HepG2 (cell line): ENCODE results near the gene SCAND1. TPM values are rescaled to one million over a fixed set of nuclear protein-coding genes. Genes with fewer than 3 reads are reported as not detected.

Experiments used
- ATAC-seq: fragments of 200-7000 bp; cut with Tn5 transposase; 3 replicates; pipeline ENCODE4 v1.9.1; 2020; ENCODE audit warnings: mild to moderate bottlenecking, moderate library complexity
- BruUV-seq: library from RNA; stranded (reverse); fragments of 400-500 nt; replicated peaks from 2 replicates; lab custom pipeline; 2021; lab: Mats Ljungman, UMichigan
- CTCF ChIA-PET: fragments of 300-600 bp; formaldehyde crosslinking; extraction: SDS; loops from one replicate; lab custom pipeline; 2021; ENCODE audit warnings: low total read pairs, inconsistent platforms, low intra/inter-chr PET ratio; lab: Yijun Ruan, JAX
- POLR2A ChIA-PET: fragments of 350-600 bp; sonication (Branson Sonifier 250); formaldehyde crosslinking; loops from one replicate; lab custom pipeline; 2020; ENCODE audit warnings: antibody characterized with exemption, inconsistent platforms; lab: Yijun Ruan, JAX
- DNase-seq: peaks from one replicate; pipeline ENCODE4 v3.0.0-alpha.2; 2015; ENCODE audit warnings: low spot score
- FAIRE-seq: peaks from 3 replicates; lab custom pipeline; 2011; peaks lifted over from hg19 to GRCh38; lab: Jason Lieb, UNC
- H2AFZ ChIP-seq: one replicate; pipeline ENCODE4 v1.6.1; 2011; ENCODE audit warnings: low read length, inconsistent platforms
- H3K27ac ChIP-seq: fragments of 300-600 bp; 3 replicates; pipeline ENCODE4 v1.8.0; 2011; ENCODE audit warnings: mixed run types, mild to moderate bottlenecking, mixed read lengths, low read length, inconsistent platforms; ENCODE audit not compliant: insufficient read depth; ENCODE audit errors: extremely low read length
- H3K27me3 ChIP-seq, 2 experiments: fragments of 200-600 bp in 1 of 2; 2 replicates in 1 of 2; 3 replicates in 1 of 2; pipeline versions ENCODE4 v1.6.0 to v1.8.0; 2011; ENCODE audit warnings: low read length in 2 of 2, mild to moderate bottlenecking in 2 of 2, moderate library complexity in 2 of 2, inconsistent platforms in 1 of 2; ENCODE audit not compliant: insufficient read depth in 2 of 2, control insufficient read depth in 1 of 2
- H3K36me3 ChIP-seq, 2 experiments: fragments of 200-600 bp in 1 of 2; replicated peaks in 1 of 2; 2 replicates in 1 of 2; 3 replicates in 1 of 2; pipeline versions ENCODE4 v1.5.1 to v1.8.0; 2011; ENCODE audit warnings: low read length in 2 of 2, inconsistent platforms in 1 of 2; ENCODE audit not compliant: insufficient read depth in 2 of 2, control insufficient read depth in 1 of 2
- H3K4me1 ChIP-seq: 2 replicates; pipeline ENCODE4 v1.5.1; 2012; ENCODE audit warnings: low read length, inconsistent platforms; ENCODE audit not compliant: insufficient read depth
- H3K4me2 ChIP-seq: 2 replicates; pipeline ENCODE4 v1.6.0; 2011; ENCODE audit warnings: low read depth, low read length, inconsistent platforms
- H3K4me3 ChIP-seq, 3 experiments: fragments of 200-600 bp in 1 of 3; sonication (generic), shearing (Covaris generic) in 1 of 3; replicated peaks in 1 of 3; 2 replicates each; pipeline ENCODE4 v1.5.1; 2011 to 2016; ENCODE audit warnings: low read length in 3 of 3, inconsistent platforms in 2 of 3, low read depth in 2 of 3, mild to moderate bottlenecking in 2 of 3, control low read depth in 1 of 3, mixed read lengths in 1 of 3; ENCODE audit not compliant: insufficient read depth in 1 of 3
- H3K79me2 ChIP-seq: one replicate; pipeline ENCODE4 v1.6.1; 2011; ENCODE audit warnings: low read length, inconsistent platforms; ENCODE audit not compliant: insufficient read depth
- H3K9ac ChIP-seq: 2 replicates; pipeline ENCODE4 v1.6.0; 2011; ENCODE audit warnings: mild to moderate bottlenecking, low read depth, low read length, inconsistent platforms; ENCODE audit not compliant: insufficient read depth
- H3K9me3 ChIP-seq: 2 replicates; pipeline ENCODE4 v1.5.1; 2012; ENCODE audit warnings: mild to moderate bottlenecking, low read length
- H4K20me1 ChIP-seq: 2 replicates; pipeline ENCODE4 v1.6.0; 2011; ENCODE audit warnings: inconsistent platforms, mild to moderate bottlenecking, low read length, moderate library complexity; ENCODE audit not compliant: insufficient read depth
- GABPA ChIP-seq, 2 experiments: IDR thresholded peaks; 2 replicates each; pipeline ENCODE4 v1.6.1; 2011 to 2016; ENCODE audit warnings: low read depth in 2 of 2, low read length in 1 of 2, missing biosample characterization in 1 of 2, missing genetic modification characterization in 1 of 2
- GABPB1 ChIP-seq: IDR thresholded peaks from 2 replicates; pipeline ENCODE4 v1.6.1; 2016; ENCODE audit warnings: mild to moderate bottlenecking, missing genetic modification reagents, moderate library complexity, missing compliant biosample characterization
- HOXA3 ChIP-seq: sonication (generic); formaldehyde crosslinking; IDR thresholded peaks from 2 replicates; pipeline ENCODE4 v1.5.0; 2020; ENCODE audit warnings: missing genetic modification reagents
- LBX2 ChIP-seq: sonication (generic); formaldehyde crosslinking; IDR thresholded peaks from 2 replicates; pipeline ENCODE4 v1.5.0; 2020; ENCODE audit warnings: missing genetic modification reagents, mild to moderate bottlenecking, borderline replicate concordance
- NFKB2 ChIP-seq: sonication (generic); formaldehyde crosslinking; IDR thresholded peaks from 2 replicates; pipeline ENCODE4 v1.4.0; 2020; ENCODE audit warnings: missing genetic modification reagents, borderline replicate concordance
- PHB2 ChIP-seq: fragments of 450-650 bp; IDR thresholded peaks from 2 replicates; pipeline ENCODE4 v1.6.1; 2018; ENCODE audit not compliant: partially characterized antibody
- ZGPAT ChIP-seq: IDR thresholded peaks from 2 replicates; pipeline ENCODE4 v1.6.1; 2016; ENCODE audit warnings: mild to moderate bottlenecking
- ZNF761 ChIP-seq: sonication (generic); formaldehyde crosslinking; conservative IDR thresholded peaks from 2 replicates; pipeline ENCODE4 v1.4.0; 2020; ENCODE audit warnings: mild to moderate bottlenecking, missing genetic modification reagents
- WGBS: methylation state at CpG from one replicate; pipeline ENCODE4 v1.1.6; 2017; ENCODE audit warnings: low lambda C conversion rate; 5-methylcytosine and 5-hydroxymethylcytosine counted together
- in situ Hi-C: cut with HindIII; loops from 2 replicates; pipeline ENCODE4 v1.10.0; 2017; ENCODE audit warnings: low pct_unique_long_range_greater_than_20kb; ENCODE audit not compliant: extremely low pct_ligation_motif_present
- intact Hi-C: fragments of 100-400 bp; cut with micrococcal nuclease; formaldehyde crosslinking; loops from one replicate; pipeline ENCODE4 v1.10.0; 2022; ENCODE audit not compliant: unreplicated experiment
- polyA plus RNA-seq, 8 experiments: library from polyadenylated mRNA; depleted of rRNA in 3 of 8; stranded (reverse) in 7 of 8; unstranded in 1 of 8; fragments of >200 nt; fragmentation: Illumina TruSeq in 4 of 8; extraction: Trizol in 4 of 8; gene quantifications; 2 replicates each; pipeline versions ENCODE4 v1.2.1 to v1.2.3, GENCODE V29; 2011 to 2016; ENCODE audit warnings: low read depth in 4 of 8, missing spikeins in 1 of 8, mixed read lengths in 1 of 8; ENCODE audit not compliant: insufficient read depth in 1 of 8
- total RNA-seq, 5 experiments: library from RNA; depleted of rRNA; stranded (reverse); fragments of >200 nt; fragmentation: Illumina TruSeq; extraction: Trizol; gene quantifications; 2 replicates each; pipeline ENCODE4 v1.2.3, GENCODE V29; 2016; ENCODE audit warnings: low read depth in 1 of 5
- TF ChIP-seq, protein P1 (sequence below): sonication (generic); formaldehyde crosslinking; IDR thresholded peaks from 2 replicates; pipeline ENCODE4; 2020; ENCODE audit warnings: missing genetic modification reagents, mild to moderate bottlenecking, borderline replicate concordance
- TF ChIP-seq, protein P2 (sequence below): sonication (generic); formaldehyde crosslinking; IDR thresholded peaks from 2 replicates; pipeline ENCODE4 v1.5.0; 2020; ENCODE audit warnings: mild to moderate bottlenecking, missing genetic modification reagents, moderate library complexity

SCAND1 gene
- total and polyA plus RNA-seq, 2 of the 13 experiments (the other 11 are each of a cell fraction or from before 2014, with no cell fraction given), result 19.3 to 109 TPM

- Histone ChIP-seq H3K4me1 (no peaks in the 10 kb centered on the region), H3K27me3 (peaks cover 3 to 43% of the 10 kb centered on the region in 2 experiments), H3K36me3 (no peaks in the 10 kb centered on the region), H3K79me2 (no peaks in the 10 kb centered on the region), H2AFZ (no peak overlapping the region), H4K20me1 (no peaks in the 10 kb centered on the region), H3K4me3 (no peak overlapping the region), H3K9ac (no peak overlapping the region), H3K27ac (no peak overlapping the region), H3K4me2 (no peak overlapping the region), H3K9me3 (no peaks in the 10 kb centered on the region)
- ChIA-PET CTCF (no interaction called here), POLR2A (no interaction called here)
- no peak for FAIRE-seq
- WGBS, result 31% methylated on average over 6 of the region's 6 CpGs
- intact Hi-C loops (no loop called here), in situ Hi-C loops (loop anchor here (10.0 kb wide), 1 partner anchor 460 kb away; no protein-coding TSS in a partner anchor)
- no peak for DNase-seq
- ATAC-seq, result no peak
- TF ChIP-seq GABPA (IDR thresholded peaks at IDR 0.05; ENCODE audit: low read depth, low read length) (no peak), GABPA (CRISPR knock-in tag; IDR thresholded peaks at IDR 0.05; ENCODE audit: low read depth) (0 out of 2 replicates have a peak, but pooled peaks have one; percentile 27), PHB2 (no peak), GABPB1 (CRISPR knock-in tag) (peak; percentile 26; the same call in 1 of the 2 replicates)
- no TSS peak for BruUV-seq
Observed at GRCh38 chr20:35984382-35984781, 30.1 kb upstream of the SCAND1 start.

GRCh38 chr20:35981969-35982368 is 27.7 kb upstream of the SCAND1 start:
- in situ Hi-C loops (loop anchor here (10.0 kb wide), 1 partner anchor 463 kb away; no protein-coding TSS in a partner anchor), intact Hi-C loops (no loop called here)
- FAIRE-seq (no peak), ATAC-seq (peak; percentile 47), DNase-seq (no peak)
- CTCF ChIA-PET, result no interaction called here
- Histone ChIP-seq H3K4me3 (no peak overlapping the region), H3K27ac (no peak overlapping the region), H3K9me3 (no peaks in the 10 kb centered on the region), H3K36me3 (no peaks in the 10 kb centered on the region), H3K79me2 (no peaks in the 10 kb centered on the region), H3K4me1 (no peaks in the 10 kb centered on the region), H2AFZ (no peak overlapping the region), H4K20me1 (no peaks in the 10 kb centered on the region), H3K4me2 (no peak overlapping the region), H3K27me3 (peaks cover 3 to 56% of the 10 kb centered on the region in 2 experiments), H3K9ac (no peak overlapping the region)
- POLR2A ChIA-PET, result interaction anchor here (1.5 to 2.3 kb wide), 2 partner anchors 11 to 27 kb away, joined by 5 to 7 read pairs; partner anchors contain the start of gene SCAND1
- BruUV-seq, result no TSS peak
- 18% methylated on average over 3 of the region's 3 CpGs for WGBS
- TF ChIP-seq NFKB2 (CRISPR knock-in tag), result no peak
- TF ChIP-seq, protein P1, sequence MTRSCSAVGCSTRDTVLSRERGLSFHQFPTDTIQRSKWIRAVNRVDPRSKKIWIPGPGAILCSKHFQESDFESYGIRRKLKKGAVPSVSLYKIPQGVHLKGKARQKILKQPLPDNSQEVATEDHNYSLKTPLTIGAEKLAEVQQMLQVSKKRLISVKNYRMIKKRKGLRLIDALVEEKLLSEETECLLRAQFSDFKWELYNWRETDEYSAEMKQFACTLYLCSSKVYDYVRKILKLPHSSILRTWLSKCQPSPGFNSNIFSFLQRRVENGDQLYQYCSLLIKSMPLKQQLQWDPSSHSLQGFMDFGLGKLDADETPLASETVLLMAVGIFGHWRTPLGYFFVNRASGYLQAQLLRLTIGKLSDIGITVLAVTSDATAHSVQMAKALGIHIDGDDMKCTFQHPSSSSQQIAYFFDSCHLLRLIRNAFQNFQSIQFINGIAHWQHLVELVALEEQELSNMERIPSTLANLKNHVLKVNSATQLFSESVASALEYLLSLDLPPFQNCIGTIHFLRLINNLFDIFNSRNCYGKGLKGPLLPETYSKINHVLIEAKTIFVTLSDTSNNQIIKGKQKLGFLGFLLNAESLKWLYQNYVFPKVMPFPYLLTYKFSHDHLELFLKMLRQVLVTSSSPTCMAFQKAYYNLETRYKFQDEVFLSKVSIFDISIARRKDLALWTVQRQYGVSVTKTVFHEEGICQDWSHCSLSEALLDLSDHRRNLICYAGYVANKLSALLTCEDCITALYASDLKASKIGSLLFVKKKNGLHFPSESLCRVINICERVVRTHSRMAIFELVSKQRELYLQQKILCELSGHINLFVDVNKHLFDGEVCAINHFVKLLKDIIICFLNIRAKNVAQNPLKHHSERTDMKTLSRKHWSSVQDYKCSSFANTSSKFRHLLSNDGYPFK, result peak; percentile 33; the same call in 1 of the 2 replicates
- no peak for TF ChIP-seq ZGPAT (CRISPR knock-in tag)
- 0 out of 2 replicates have a peak, but pooled peaks have one; percentile 14 for TF ChIP-seq HOXA3
- TF ChIP-seq ZNF761 (CRISPR knock-in tag), result no peak
- TF ChIP-seq, protein P2, sequence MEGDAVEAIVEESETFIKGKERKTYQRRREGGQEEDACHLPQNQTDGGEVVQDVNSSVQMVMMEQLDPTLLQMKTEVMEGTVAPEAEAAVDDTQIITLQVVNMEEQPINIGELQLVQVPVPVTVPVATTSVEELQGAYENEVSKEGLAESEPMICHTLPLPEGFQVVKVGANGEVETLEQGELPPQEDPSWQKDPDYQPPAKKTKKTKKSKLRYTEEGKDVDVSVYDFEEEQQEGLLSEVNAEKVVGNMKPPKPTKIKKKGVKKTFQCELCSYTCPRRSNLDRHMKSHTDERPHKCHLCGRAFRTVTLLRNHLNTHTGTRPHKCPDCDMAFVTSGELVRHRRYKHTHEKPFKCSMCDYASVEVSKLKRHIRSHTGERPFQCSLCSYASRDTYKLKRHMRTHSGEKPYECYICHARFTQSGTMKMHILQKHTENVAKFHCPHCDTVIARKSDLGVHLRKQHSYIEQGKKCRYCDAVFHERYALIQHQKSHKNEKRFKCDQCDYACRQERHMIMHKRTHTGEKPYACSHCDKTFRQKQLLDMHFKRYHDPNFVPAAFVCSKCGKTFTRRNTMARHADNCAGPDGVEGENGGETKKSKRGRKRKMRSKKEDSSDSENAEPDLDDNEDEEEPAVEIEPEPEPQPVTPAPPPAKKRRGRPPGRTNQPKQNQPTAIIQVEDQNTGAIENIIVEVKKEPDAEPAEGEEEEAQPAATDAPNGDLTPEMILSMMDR (CRISPR knock-in tag), result 0 out of 2 replicates have a peak, but pooled peaks have one; percentile 4
- no peak for TF ChIP-seq LBX2 (CRISPR knock-in tag)
